HEK293 (cell line): Measurements from ENCODE around the gene PRSS48.
"Not testable (repeated sequence)": the region's sequence is repeated elsewhere in the genome, so short reads cannot be mapped to it uniquely, and the experiment has no call there.

Experiments used
- CTCF ChIA-PET: fragments of 350-600 bp; formaldehyde crosslinking; extraction: SDS; loops from one replicate; lab custom pipeline; 2021; ENCODE audit warnings: antibody characterized with exemption; lab: Yijun Ruan, JAX
- POLR2A ChIA-PET: fragments of 300-600 bp; formaldehyde crosslinking; extraction: SDS; loops from one replicate; lab custom pipeline; 2020; ENCODE audit warnings: antibody characterized with exemption, inconsistent platforms; lab: Yijun Ruan, JAX
- H3K27ac ChIP-seq: fragments of 200-500 bp; sonication (Bioruptor generic); 2 replicates; pipeline ENCODE4 v1.5.1; 2014; ENCODE audit warnings: low read depth, low read length, control low read depth, inconsistent platforms; ENCODE audit errors: extremely low read depth
- H3K36me3 ChIP-seq, 2 experiments: fragments of 200-500 bp in 1 of 2; sonication (Bioruptor generic) in 1 of 2; 1 replicate in 1 of 2; 2 replicates in 1 of 2; pipeline ENCODE4 v1.5.1; 2014 to 2017; ENCODE audit warnings: inconsistent platforms in 2 of 2, low read length in 2 of 2; ENCODE audit not compliant: control insufficient read depth in 2 of 2, insufficient read depth in 1 of 2
- H3K4me1 ChIP-seq: fragments of 200-500 bp; sonication (Bioruptor generic); 2 replicates; pipeline ENCODE4 v1.5.1; 2014; ENCODE audit warnings: mild to moderate bottlenecking, low read length, inconsistent platforms; ENCODE audit not compliant: control insufficient read depth, insufficient read depth
- H3K4me3 ChIP-seq: 2 replicates; pipeline ENCODE4 v1.5.1; 2011; ENCODE audit warnings: low read depth, mild to moderate bottlenecking, control low read depth, low read length, moderate library complexity
- H3K9me3 ChIP-seq: fragments of 200-500 bp; sonication (Bioruptor generic); 2 replicates; pipeline ENCODE4 v1.5.1; 2014; ENCODE audit warnings: low read depth, low read length, inconsistent platforms; ENCODE audit not compliant: control insufficient read depth, insufficient read depth
- GLIS2 ChIP-seq: fragments of 450-650 bp; formaldehyde crosslinking; IDR thresholded peaks from 2 replicates; pipeline ENCODE4 v1.5.1; 2016; ENCODE audit warnings: missing biosample characterization, missing genetic modification characterization
- MZF1 ChIP-seq: fragments of 450-650 bp; formaldehyde crosslinking; IDR thresholded peaks from 2 replicates; pipeline ENCODE4 v1.5.1; 2017; ENCODE audit warnings: missing biosample characterization, missing genetic modification characterization, borderline replicate concordance
- REST ChIP-seq: fragments of 450-650 bp; formaldehyde crosslinking; IDR thresholded peaks from 2 replicates; pipeline ENCODE4 v1.5.1; 2016; ENCODE audit warnings: missing biosample characterization, missing genetic modification characterization
- TSHZ1 ChIP-seq: fragments of 450-650 bp; formaldehyde crosslinking; IDR thresholded peaks from 2 replicates; pipeline ENCODE4 v1.5.1; 2016; ENCODE audit warnings: missing biosample characterization, missing genetic modification characterization, borderline replicate concordance
- ZBTB8A ChIP-seq: fragments of 450-650 bp; formaldehyde crosslinking; IDR thresholded peaks from 2 replicates; pipeline ENCODE4 v1.5.1; 2016; ENCODE audit warnings: missing biosample characterization, missing genetic modification characterization
- ZNF26 ChIP-seq: fragments of 450-650 bp; formaldehyde crosslinking; IDR thresholded peaks from 2 replicates; pipeline ENCODE4 v1.5.1; 2016; ENCODE audit warnings: missing biosample characterization, missing genetic modification characterization
- ZNF311 ChIP-seq: fragments of 450-650 bp; formaldehyde crosslinking; IDR thresholded peaks from 2 replicates; pipeline ENCODE4 v1.5.1; 2017; ENCODE audit warnings: missing biosample characterization, missing genetic modification characterization, borderline replicate concordance
- ZNF596 ChIP-seq: fragments of 450-650 bp; IDR thresholded peaks from 2 replicates; pipeline ENCODE4 v1.5.0; 2018; ENCODE audit warnings: missing biosample characterization, mild to moderate bottlenecking, missing genetic modification characterization, moderate library complexity
- ZNF692 ChIP-seq: fragments of 450-650 bp; formaldehyde crosslinking; IDR thresholded peaks from 2 replicates; pipeline ENCODE4 v1.5.1; 2016; ENCODE audit warnings: missing biosample characterization, missing genetic modification characterization
- ZNF747 ChIP-seq: fragments of 450-650 bp; formaldehyde crosslinking; IDR thresholded peaks from 2 replicates; pipeline ENCODE4 v1.5.1; 2016; ENCODE audit warnings: missing biosample characterization, missing genetic modification characterization

Gene PRSS48

DNA sequence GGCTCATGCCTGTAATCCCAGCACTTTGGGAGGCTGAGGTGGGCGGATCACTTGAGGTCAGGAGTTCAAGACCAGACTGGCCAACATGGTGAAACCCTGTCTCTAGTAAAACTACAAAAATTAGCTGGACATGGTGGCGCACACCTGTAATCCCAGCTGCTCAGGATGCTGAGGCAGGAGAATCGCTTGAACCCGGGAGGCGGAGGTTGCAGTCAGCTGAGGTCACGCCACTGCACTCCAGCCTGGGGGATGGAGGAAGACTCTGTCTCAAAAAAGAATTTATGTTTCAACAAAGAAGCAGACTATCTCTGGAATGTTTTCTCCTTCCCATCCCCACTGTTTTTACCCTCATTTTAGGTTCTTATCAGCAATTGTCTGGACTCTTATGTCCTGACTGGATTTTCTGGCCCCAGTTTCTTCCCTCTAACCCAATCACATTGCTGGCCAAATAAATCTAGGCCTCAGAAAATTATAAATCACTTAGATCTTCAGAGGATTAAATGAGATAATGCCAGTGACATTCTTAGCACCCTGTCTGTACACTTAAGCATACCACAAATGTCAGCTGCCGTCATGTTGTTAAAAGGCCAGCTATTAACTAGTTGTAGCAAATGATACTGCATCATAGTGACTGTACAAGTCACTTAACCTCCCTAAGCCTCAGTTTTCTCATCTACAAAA is 44.9 kb upstream of the PRSS48 start (continued):
- TF ChIP-seq ZNF26 (tag by site-specific recombination) (no peak), ZNF311 (tag by site-specific recombination) (no peak), MZF1 (tag by site-specific recombination) (no peak), GLIS2 (tag by site-specific recombination) (no peak), ZNF692 (no peak)

GRCh38 chr4:151233600-151233999 is 43.4 kb upstream of the PRSS48 start:
- H3K9me3 ChIP-seq, result no peaks in the 10 kb centered on the region
- no peak overlapping the region for H3K27ac ChIP-seq
- ChIA-PET POLR2A (no interaction called here), CTCF (no interaction called here)
- H3K4me3 ChIP-seq, result no peak overlapping the region
- H3K4me1 ChIP-seq, result no peaks in the 10 kb centered on the region
- H3K36me3 ChIP-seq, result peaks cover 0 to 3% of the 10 kb centered on the region in 2 experiments; a peak in 1 of 3 replicates
- TF ChIP-seq ZBTB8A (no peak), ZNF596 (tag by site-specific recombination) (no peak), ZNF747 (tag by site-specific recombination) (no peak), REST (tag by site-specific recombination) (no peak), TSHZ1 (no peak)

- H3K36me3 ChIP-seq, H3K4me3 ChIP-seq, POLR2A ChIA-PET, CTCF ChIA-PET, H3K27ac ChIP-seq, H3K9me3 ChIP-seq, H3K4me1 ChIP-seq: not testable (repeated sequence)
Measured at GRCh38 chr4:151235373-151235772, 41.6 kb upstream of the PRSS48 start.
